Epithelial cell of esophagus (primary cell): ENCODE results near the gene HTT.

ENCODE experiments used
- DNase-seq: peaks from one replicate; pipeline ENCODE4 v3.0.0; 2010; ENCODE audit warnings: low read depth
- H3K4me3 ChIP-seq: 2 replicates; pipeline ENCODE4 v1.5.1; 2011; ENCODE audit warnings: mild to moderate bottlenecking, low read length, control low read depth
- TF ChIP-seq, protein P1 (sequence below): IDR thresholded peaks from 2 replicates; pipeline ENCODE4 v1.5.1; 2011; ENCODE audit warnings: low read depth, mild to moderate bottlenecking, low read length, control low read depth, inconsistent platforms; ENCODE audit not compliant: insufficient read depth; ENCODE audit errors: missing control alignments

The HTT gene

GRCh38 chr4:3234171-3235029 lies 159.9 kb downstream of the HTT start:
- no peak for DNase-seq
- TF ChIP-seq, protein P1, sequence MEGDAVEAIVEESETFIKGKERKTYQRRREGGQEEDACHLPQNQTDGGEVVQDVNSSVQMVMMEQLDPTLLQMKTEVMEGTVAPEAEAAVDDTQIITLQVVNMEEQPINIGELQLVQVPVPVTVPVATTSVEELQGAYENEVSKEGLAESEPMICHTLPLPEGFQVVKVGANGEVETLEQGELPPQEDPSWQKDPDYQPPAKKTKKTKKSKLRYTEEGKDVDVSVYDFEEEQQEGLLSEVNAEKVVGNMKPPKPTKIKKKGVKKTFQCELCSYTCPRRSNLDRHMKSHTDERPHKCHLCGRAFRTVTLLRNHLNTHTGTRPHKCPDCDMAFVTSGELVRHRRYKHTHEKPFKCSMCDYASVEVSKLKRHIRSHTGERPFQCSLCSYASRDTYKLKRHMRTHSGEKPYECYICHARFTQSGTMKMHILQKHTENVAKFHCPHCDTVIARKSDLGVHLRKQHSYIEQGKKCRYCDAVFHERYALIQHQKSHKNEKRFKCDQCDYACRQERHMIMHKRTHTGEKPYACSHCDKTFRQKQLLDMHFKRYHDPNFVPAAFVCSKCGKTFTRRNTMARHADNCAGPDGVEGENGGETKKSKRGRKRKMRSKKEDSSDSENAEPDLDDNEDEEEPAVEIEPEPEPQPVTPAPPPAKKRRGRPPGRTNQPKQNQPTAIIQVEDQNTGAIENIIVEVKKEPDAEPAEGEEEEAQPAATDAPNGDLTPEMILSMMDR, result no peak
- no peak overlapping the region for H3K4me3 ChIP-seq

DNA sequence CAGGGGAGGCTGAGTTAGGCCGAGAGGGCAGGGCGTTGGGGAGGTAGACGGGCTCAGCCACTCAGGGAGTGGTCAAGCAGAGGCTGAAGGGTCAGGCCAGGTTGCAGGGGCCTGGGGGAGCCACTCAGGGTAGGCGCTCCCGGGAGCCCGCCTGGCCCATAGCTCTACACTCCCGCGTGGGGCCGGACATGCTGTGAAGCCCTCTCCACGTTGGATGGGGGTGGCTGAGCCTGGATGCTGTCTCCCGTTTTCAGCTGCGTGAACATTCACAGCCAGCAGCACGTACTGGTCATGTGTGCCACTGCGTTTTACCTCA lies 160.5 kb downstream of the HTT start:
- DNase-seq, result no peak
- TF ChIP-seq, protein P1, result no peak
- H3K4me3 ChIP-seq, result no peak overlapping the region

- TF ChIP-seq, protein P1, result no peak
Measured at GRCh38 chr4:3235581-3235980, 161.1 kb downstream of the HTT start.

GRCh38 chr4:3236326-3236878 lies 161.9 kb downstream of the HTT start:
- no peak overlapping the region for H3K4me3 ChIP-seq
- TF ChIP-seq, protein P1, result no peak
- DNase-seq, result no peak

More at GRCh38 chr4:3235581-3235980, 161.1 kb downstream of the HTT start:
- no peak overlapping the region for H3K4me3 ChIP-seq
- no peak for DNase-seq

- DNase-seq, result no peak
- TF ChIP-seq, protein P1, result no peak
- no peak overlapping the region for H3K4me3 ChIP-seq
Measured at GRCh38 chr4:3237266-3237665, 162.8 kb downstream of the HTT start.

- no peak for DNase-seq
- H3K4me3 ChIP-seq, result no peak overlapping the region
- TF ChIP-seq, protein P1, result no peak
Measured at GRCh38 chr4:3237712-3238560, 163.5 kb downstream of the HTT start.
